ENCODE results near the gene TPT1. TPM values are rescaled to one million over a fixed set of nuclear protein-coding genes. Genes with fewer than 3 reads are reported as not detected.

TPT1 gene
- total and polyA plus RNA-seq, 2 of the 13 experiments (the other 11 are each of a cell fraction or from before 2014, with no cell fraction given) = 2,953 to 3,594 TPM

DNA sequence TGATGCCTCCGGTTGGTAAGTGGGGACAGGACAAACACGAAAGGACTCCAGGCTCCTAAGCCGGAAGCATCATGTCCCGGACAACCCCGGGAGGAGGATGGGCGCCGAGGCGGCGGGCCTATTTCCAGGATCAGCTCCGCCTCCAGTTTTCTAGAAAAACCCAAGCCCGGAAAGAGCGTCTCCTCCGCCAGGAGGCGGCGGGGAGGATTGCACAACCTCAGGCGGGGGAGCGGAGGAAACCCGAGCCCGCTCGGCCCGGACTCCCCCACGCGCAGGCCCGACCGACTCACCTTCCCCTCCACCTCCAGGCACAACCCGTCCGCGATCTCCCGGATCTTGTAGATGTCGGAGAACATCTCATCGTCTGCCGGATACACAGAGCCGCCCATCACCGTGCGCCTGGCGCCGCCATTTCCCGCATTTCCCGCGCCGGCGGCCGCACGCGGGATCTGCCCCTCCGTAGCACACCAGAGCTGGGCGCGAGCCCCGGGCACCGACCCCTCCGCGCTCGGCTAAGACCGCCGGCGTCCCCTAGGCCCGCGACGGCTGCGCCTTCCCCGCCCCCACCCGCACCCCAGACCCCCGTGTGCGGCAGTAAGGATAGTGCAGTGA is 455 bp downstream of the TPT1 start (continued):
- TF ChIP-seq, protein P1, sequence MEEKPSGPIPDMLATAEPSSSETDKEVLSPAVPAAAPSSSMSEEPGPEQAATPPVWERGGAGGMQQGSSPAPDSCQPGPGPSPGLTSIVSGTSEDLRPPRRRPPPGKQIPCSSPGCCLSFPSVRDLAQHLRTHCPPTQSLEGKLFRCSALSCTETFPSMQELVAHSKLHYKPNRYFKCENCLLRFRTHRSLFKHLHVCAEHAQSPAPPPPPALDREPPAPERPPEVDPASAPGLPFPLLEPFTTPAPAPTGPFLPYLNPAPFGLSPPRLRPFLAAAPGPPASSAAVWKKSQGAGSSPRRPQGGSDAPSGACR (CRISPR knock-in tag; IDR thresholded peaks at IDR 0.05) = no peak
- TF ChIP-seq ZNF543 (CRISPR knock-in tag; IDR thresholded peaks at IDR 0.05) (peak; percentile 39; the same call in 1 of the 2 replicates), ZNF235 (CRISPR knock-in tag; IDR thresholded peaks at IDR 0.05; ENCODE audit: borderline replicate concordance) (no peak), MEIS1 (CRISPR knock-in tag; IDR thresholded peaks at IDR 0.05; ENCODE audit: borderline replicate concordance) (no peak), U2AF1 (optimal IDR thresholded peaks at IDR 0.05; ENCODE audit: low read depth, low read length) (peak; percentile 9), ZNF629 (CRISPR knock-in tag; conservative IDR thresholded peaks at IDR 0.05) (0 out of 2 replicates have a peak, but pooled peaks have one; percentile 0), TBX2 (CRISPR knock-in tag; IDR thresholded peaks at IDR 0.05; ENCODE audit: borderline replicate concordance) (no peak), ZFX (CRISPR knock-in tag; IDR thresholded peaks at IDR 0.05; ENCODE audit: low read depth) (peak; percentile 58), EP300 (IDR thresholded peaks at IDR 0.05; ENCODE audit: low read depth in 2 of 2, low read length in 2 of 2) (0 out of 4 replicates have a peak, but pooled peaks of 1 of the 2 experiments have one; percentile 24), EP300 (CRISPR knock-in tag; IDR thresholded peaks at IDR 0.05; ENCODE audit: borderline replicate concordance) (no peak), ZNF605 (CRISPR knock-in tag; IDR thresholded peaks at IDR 0.05) (no peak)
- TF ChIP-seq, protein P2, sequence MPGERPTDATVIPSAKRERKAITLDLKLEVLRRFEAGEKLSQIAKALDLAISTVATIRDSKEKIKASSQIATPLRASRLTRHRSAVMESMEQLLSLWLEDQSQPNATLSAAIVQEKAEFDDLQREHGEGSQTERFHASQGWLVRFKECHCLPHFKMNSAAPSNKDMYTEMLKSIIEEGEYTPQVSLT (CRISPR knock-in tag; IDR thresholded peaks at IDR 0.05; ENCODE audit: borderline replicate concordance, low read depth) = no peak
- TF ChIP-seq, protein P3, sequence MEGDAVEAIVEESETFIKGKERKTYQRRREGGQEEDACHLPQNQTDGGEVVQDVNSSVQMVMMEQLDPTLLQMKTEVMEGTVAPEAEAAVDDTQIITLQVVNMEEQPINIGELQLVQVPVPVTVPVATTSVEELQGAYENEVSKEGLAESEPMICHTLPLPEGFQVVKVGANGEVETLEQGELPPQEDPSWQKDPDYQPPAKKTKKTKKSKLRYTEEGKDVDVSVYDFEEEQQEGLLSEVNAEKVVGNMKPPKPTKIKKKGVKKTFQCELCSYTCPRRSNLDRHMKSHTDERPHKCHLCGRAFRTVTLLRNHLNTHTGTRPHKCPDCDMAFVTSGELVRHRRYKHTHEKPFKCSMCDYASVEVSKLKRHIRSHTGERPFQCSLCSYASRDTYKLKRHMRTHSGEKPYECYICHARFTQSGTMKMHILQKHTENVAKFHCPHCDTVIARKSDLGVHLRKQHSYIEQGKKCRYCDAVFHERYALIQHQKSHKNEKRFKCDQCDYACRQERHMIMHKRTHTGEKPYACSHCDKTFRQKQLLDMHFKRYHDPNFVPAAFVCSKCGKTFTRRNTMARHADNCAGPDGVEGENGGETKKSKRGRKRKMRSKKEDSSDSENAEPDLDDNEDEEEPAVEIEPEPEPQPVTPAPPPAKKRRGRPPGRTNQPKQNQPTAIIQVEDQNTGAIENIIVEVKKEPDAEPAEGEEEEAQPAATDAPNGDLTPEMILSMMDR (CRISPR knock-in tag; IDR thresholded peaks at IDR 0.05) = peak; percentile 42
- TF ChIP-seq, protein P4, sequence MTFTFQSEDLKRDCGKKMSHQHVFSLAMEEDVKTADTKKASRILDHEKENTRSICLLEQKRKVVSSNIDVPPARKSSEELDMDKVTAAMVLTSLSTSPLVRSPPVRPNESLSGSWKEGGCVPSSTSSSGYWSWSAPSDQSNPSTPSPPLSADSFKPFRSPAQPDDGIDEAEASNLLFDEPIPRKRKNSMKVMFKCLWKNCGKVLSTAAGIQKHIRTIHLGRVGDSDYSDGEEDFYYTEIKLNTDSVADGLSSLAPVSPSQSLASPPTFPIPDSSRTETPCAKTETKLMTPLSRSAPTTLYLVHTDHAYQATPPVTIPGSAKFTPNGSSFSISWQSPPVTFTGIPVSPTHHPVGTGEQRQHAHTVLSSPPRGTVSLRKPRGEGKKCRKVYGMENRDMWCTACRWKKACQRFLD (CRISPR knock-in tag; IDR thresholded peaks at IDR 0.05; ENCODE audit: borderline replicate concordance) = peak; percentile 50; the same call in 1 of the 2 replicates
- TF ChIP-seq, protein P5, sequence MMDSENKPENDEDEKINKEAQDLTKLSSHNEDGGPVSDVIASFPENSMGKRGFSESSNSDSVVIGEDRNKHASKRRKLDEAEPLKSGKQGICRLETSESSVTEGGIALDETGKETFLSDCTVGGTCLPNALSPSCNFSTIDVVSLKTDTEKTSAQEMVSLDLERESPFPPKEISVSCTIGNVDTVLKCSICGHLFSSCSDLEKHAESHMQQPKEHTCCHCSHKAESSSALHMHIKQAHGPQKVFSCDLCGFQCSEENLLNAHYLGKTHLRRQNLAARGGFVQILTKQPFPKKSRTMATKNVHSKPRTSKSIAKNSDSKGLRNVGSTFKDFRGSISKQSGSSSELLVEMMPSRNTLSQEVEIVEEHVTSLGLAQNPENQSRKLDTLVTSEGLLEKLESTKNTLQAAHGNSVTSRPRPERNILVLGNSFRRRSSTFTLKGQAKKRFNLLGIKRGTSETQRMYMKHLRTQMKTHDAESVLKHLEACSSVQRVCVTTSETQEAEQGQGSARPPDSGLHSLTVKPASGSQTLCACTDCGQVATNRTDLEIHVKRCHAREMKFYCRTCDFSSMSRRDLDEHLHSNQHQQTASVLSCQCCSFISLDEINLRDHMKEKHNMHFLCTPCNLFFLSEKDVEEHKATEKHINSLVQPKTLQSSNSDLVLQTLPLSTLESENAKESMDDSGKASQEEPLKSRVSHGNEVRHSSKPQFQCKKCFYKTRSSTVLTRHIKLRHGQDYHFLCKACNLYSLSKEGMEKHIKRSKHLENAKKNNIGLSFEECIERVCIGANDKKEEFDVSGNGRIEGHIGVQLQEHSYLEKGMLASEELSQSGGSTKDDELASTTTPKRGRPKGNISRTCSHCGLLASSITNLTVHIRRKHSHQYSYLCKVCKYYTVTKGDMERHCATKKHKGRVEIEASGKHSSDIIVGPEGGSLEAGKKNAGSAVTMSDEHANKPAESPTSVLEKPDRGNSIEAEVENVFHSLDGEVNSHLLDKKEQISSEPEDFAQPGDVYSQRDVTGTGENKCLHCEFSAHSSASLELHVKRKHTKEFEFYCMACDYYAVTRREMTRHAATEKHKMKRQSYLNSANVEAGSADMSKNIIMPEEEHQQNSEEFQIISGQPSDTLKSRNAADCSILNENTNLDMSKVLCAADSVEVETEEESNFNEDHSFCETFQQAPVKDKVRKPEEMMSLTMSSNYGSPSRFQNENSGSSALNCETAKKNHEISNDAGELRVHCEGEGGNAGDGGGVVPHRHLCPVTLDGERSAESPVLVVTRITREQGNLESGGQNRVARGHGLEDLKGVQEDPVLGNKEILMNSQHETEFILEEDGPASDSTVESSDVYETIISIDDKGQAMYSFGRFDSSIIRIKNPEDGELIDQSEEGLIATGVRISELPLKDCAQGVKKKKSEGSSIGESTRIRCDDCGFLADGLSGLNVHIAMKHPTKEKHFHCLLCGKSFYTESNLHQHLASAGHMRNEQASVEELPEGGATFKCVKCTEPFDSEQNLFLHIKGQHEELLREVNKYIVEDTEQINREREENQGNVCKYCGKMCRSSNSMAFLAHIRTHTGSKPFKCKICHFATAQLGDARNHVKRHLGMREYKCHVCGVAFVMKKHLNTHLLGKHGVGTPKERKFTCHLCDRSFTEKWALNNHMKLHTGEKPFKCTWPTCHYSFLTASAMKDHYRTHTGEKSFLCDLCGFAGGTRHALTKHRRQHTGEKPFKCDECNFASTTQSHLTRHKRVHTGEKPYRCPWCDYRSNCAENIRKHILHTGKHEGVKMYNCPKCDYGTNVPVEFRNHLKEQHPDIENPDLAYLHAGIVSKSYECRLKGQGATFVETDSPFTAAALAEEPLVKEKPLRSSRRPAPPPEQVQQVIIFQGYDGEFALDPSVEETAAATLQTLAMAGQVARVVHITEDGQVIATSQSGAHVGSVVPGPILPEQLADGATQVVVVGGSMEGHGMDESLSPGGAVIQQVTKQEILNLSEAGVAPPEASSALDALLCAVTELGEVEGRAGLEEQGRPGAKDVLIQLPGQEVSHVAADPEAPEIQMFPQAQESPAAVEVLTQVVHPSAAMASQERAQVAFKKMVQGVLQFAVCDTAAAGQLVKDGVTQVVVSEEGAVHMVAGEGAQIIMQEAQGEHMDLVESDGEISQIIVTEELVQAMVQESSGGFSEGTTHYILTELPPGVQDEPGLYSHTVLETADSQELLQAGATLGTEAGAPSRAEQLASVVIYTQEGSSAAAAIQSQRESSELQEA (CRISPR knock-in tag; IDR thresholded peaks at IDR 0.05; ENCODE audit: not compliant biosample characterization) = no peak

Measured in HepG2 (cell line).